Pancreas (tissue), 10 donors: ENCODE results near the gene CHRNB2. TPM values are rescaled to one million over a fixed set of nuclear protein-coding genes. Genes with fewer than 3 reads are reported as not detected.

Source experiments
- ATAC-seq, 4 donors: fragments of 200-7000 bp; cut with Tn5 transposase; one replicate each; pipeline versions ENCODE4 v1.8.0 to v1.9.1; 2020; ENCODE audit warnings: mild to moderate bottlenecking in 4 of 4, moderate library complexity in 4 of 4
- DNase-seq, 6 donors: peaks; one replicate each; pipeline ENCODE4 v3.0.0-alpha.2; 2020
- FAIRE-seq: peaks from 2 replicates; lab custom pipeline; 2012; peaks lifted over from hg19 to GRCh38; lab: Jason Lieb, UNC
- H3K27ac ChIP-seq, 4 donors: fragments of 200-600 bp; sonication (generic); 1 replicate in 3 of 4; 2 replicates in 1 of 4; pipeline versions ENCODE4 v1.5.0 to v1.8.0; 2020
- H3K27me3 ChIP-seq, 4 donors: fragments of 200-600 bp; one replicate each; pipeline ENCODE4 v1.8.0; 2021
- H3K36me3 ChIP-seq, 3 donors: fragments of 200-600 bp; sonication (generic) in 1 of 3; one replicate each; pipeline versions ENCODE4 v1.5.0 to v1.8.0; 2020 to 2021
- H3K4me1 ChIP-seq, 3 donors: fragments of 200-600 bp; one replicate each; pipeline ENCODE4 v1.8.0; 2021
- H3K4me3 ChIP-seq, 4 donors: fragments of 200-600 bp; sonication (generic) in 2 of 4; one replicate each; pipeline versions ENCODE4 v1.5.0 to v1.8.0; 2020 to 2021
- H3K9me3 ChIP-seq, 4 donors: fragments of 200-600 bp; one replicate each; pipeline ENCODE4 v1.8.0; 2021
- CTCF ChIP-seq, 4 donors: fragments of 200-600 bp; sonication (generic) in 3 of 4; IDR thresholded peaks; one replicate each; pipeline versions ENCODE4 v1.5.0 to v1.8.0; 2021; ENCODE audit warnings: antibody characterized with exemption in 4 of 4
- WGBS, 2 donors: extraction: QIAGEN DNeasy Blood & Tissue Kit; methylation state at CpG; one replicate each; pipeline ENCODE4 v1.1.7; 2013; 5-methylcytosine and 5-hydroxymethylcytosine counted together
- intact Hi-C, 3 donors: fragments of 100-400 bp; cut with DNase I; formaldehyde crosslinking; loops; one replicate each; pipeline versions ENCODE4 v1.11.1 to v1.14.2; 2022
- polyA plus RNA-seq, 2 donors: library from polyadenylated mRNA; stranded (reverse); fragments of 200-250 nt; gene quantifications; one replicate each; pipeline ENCODE4 v1.2.3, GENCODE V29; 2013
- total RNA-seq, 6 donors: library from RNA; stranded (reverse); fragmentation: NEBNext Ultra II Directional in 4 of 6; extraction: Animal tissue kit (Norgen Biotek cat#: 25700) in 4 of 6; gene quantifications; one replicate each; pipeline versions ENCODE4 v1.2.1 to v1.2.4, GENCODE V29; 2021 to 2023
- donor health status: healthy with polysubstance abuse.
- donor health status: DM: no; HTN: no; CAD: no; lungs with moderate emphysema.
- donor health status: DM: no; HTN: no; CAD: no.
- donor health status: control.
- donor health status: control.
- donor health status: Bipolar disorder and iron deficiency.
- donor health status: DM: yes; HTN: yes; CAD: no.
- donor health status: DM: no; HTN: no; CAD: no.
- donor health status: DM: no; HTN: no; CAD: no.
- donor health status: DM: yes; HTN: yes; CAD: no.

Gene CHRNB2
- total and polyA plus RNA-seq, 8 donors: 0.32 to 3.1 (median 0.69) TPM

- WGBS, 2 donors: 91 to 96% methylated on average over 4 of the region's 4 CpGs
- H3K4me1 ChIP-seq: no peaks in the 10 kb centered on the region
- no peaks in the 10 kb centered on the region for H3K36me3 ChIP-seq
- H3K27ac ChIP-seq: no peak overlapping the region
- no peak for FAIRE-seq
- intact Hi-C loops: no loop called here
- no peaks in the 10 kb centered on the region for H3K9me3 ChIP-seq
- no peak for ATAC-seq
- DNase-seq: no peak
- TF ChIP-seq CTCF (IDR thresholded peaks at IDR 0.05): no peak
- no peak overlapping the region for H3K4me3 ChIP-seq
- H3K27me3 ChIP-seq: no peaks in the 10 kb centered on the region
These were observed 47.8 kb downstream of the CHRNB2 start for GRCh38 chr1:154615411-154615810.

GRCh38 chr1:154616659-154617345 lies 49.2 kb downstream of the CHRNB2 start:
- Histone ChIP-seq H3K36me3 (no peaks in the 10 kb centered on the region), H3K4me3 (no peak overlapping the region), H3K27me3 (no peaks in the 10 kb centered on the region), H3K4me1 (peaks cover 0 to 5% (median 0%) of the 10 kb centered on the region in 3 donors), H3K9me3 (no peaks in the 10 kb centered on the region), H3K27ac (no peak overlapping the region)
- TF ChIP-seq CTCF (IDR thresholded peaks at IDR 0.05): no peak
- no peak for FAIRE-seq
- 66 to 72% methylated on average over 5 of the region's 5 CpGs for WGBS, 2 donors
- no peak for ATAC-seq
- DNase-seq: no peak
- intact Hi-C loops: no loop called here

- no peak overlapping the region for H3K27ac ChIP-seq
- H3K36me3 ChIP-seq: no peaks in the 10 kb centered on the region
- FAIRE-seq: no peak
- H3K9me3 ChIP-seq: no peaks in the 10 kb centered on the region
- no peak overlapping the region for H3K4me3 ChIP-seq
- H3K4me1 ChIP-seq: peaks cover 0 to 5% (median 0%) of the 10 kb centered on the region in 3 donors
- DNase-seq: no peak
- no peak for TF ChIP-seq CTCF (IDR thresholded peaks at IDR 0.05)
- 90 to 91% methylated on average over 5 of the region's 5 CpGs for whole genome bisulfite sequencing, 2 donors
- H3K27me3 ChIP-seq: no peaks in the 10 kb centered on the region
- no peak for ATAC-seq
- intact Hi-C loops: no loop called here
These were observed 51.8 kb downstream of the CHRNB2 start for GRCh38 chr1:154619181-154619948.

GRCh38 chr1:154620751-154621150 lies 53.2 kb downstream of the CHRNB2 start:
- no peak for TF ChIP-seq CTCF (IDR thresholded peaks at IDR 0.05)
- Histone ChIP-seq H3K4me1 (peaks cover 0 to 5% (median 0%) of the 10 kb centered on the region in 3 donors), H3K27ac (no peak overlapping the region), H3K36me3 (no peaks in the 10 kb centered on the region), H3K27me3 (no peaks in the 10 kb centered on the region), H3K4me3 (no peak overlapping the region), H3K9me3 (no peaks in the 10 kb centered on the region)
- FAIRE-seq (no peak), ATAC-seq (no peak), DNase-seq (no peak)
- intact Hi-C loops: no loop called here
- WGBS, 2 donors: 80 to 82% methylated on average over 3 of the region's 3 CpGs

GRCh38 chr1:154621875-154622274 lies 54.3 kb downstream of the CHRNB2 start:
- no peak for FAIRE-seq
- 83 to 87% methylated on average over 5 of the region's 5 CpGs for WGBS, 2 donors
- TF ChIP-seq CTCF (IDR thresholded peaks at IDR 0.05): no peak
- Histone ChIP-seq H3K27me3 (no peaks in the 10 kb centered on the region), H3K9me3 (no peaks in the 10 kb centered on the region), H3K4me1 (peaks cover 0 to 6% (median 5%) of the 10 kb centered on the region in 3 donors), H3K27ac (no peak overlapping the region), H3K36me3 (no peaks in the 10 kb centered on the region), H3K4me3 (no peak overlapping the region)
- no peak for DNase-seq
- intact Hi-C loops: no loop called here
- ATAC-seq: no peak
